Right ventricle myocardium inferior (tissue), 1 donor: ENCODE measurements around the gene SMU1. TPM values are rescaled to one million over a fixed set of nuclear protein-coding genes. Genes with fewer than 3 reads are reported as not detected.

ENCODE experiments used
- ATAC-seq: fragments of 200-7000 bp; cut with Tn5 transposase; one replicate; pipeline ENCODE4 v1.9.1; 2020; ENCODE audit warnings: mild to moderate bottlenecking, moderate library complexity
- DNase-seq: peaks from one replicate; pipeline ENCODE4 v3.0.0; 2021; ENCODE audit errors: missing footprints
- intact Hi-C: fragments of 100-400 bp; cut with DNase I; formaldehyde crosslinking; loops from one replicate; pipeline ENCODE4 v1.11.0; 2022
- total RNA-seq: library from RNA; stranded (reverse); fragmentation: NEBNext Ultra II Directional; extraction: Animal tissue kit (Norgen Biotek cat#: 25700); gene quantifications from one replicate; pipeline ENCODE4 v1.2.1, GENCODE V29; 2021
- donor health status: DM: no; HTN: yes; CAD: no; lungs with severe emphysema.

SMU1 gene
- total RNA-seq, 1 donor from 2014 or later: 15.2 TPM

DNA sequence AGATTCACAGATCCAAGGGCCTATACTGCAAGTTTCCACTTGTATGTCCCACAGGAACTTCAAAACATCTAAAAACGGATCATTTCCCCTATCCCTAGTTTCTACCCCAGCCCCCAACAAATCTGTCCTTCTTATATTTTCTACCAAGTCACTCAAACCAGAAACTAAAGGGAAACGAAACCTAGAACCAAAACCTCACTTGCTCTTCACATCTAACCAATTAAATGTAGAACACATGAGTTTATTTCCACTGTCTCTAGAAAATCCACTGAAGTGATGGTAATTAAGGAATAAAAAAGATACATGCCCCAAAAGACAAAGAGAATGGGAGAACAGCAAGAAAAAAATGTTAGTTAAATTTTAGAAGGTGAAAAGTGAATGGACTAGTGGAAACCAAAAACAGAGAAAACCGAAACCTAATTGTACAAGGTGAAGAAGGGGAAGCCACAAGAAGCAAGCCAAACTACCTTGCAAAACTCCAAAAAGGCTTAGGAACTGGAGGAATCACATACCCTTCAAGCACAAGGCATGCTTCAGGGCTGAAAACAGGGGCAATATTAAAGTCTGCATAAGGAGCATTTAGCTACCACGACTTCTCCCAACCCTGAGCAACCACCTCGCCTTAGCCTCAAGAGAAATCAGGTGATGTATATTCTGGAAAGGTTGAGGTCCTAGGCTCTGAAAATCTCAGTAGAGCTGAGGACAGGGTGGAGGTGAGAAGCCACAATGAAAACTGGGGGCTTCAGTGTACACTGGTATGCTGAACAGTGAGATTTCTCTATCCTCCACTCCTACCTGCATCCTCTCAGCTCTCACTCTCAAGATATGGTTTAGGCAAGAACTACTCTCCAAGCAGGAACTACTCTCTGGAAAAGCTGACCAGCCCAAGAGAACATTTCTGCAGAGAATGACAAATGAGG, 11.1 kb downstream of the SMU1 start:
- ATAC-seq (no peak), DNase-seq (no peak)
- intact Hi-C loops: no loop called here

DNA sequence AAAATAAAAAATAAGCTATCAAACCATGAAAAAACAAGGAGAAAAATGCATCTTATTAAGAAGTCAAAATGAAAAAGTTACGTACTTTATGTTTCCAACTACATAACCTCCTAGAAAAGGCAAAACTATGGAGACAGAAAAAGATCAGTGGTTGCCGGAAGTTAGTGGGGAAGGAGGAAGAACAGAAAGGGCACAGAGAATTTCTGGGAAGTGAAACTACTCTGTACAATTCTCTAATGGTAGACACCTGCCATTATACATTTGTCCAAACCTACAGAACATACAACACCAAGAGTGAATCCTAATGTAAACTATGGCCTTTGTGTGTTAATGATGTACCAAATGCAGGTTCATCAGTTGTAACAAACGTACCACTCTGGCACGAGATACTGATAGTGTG, 25.3 kb downstream of the SMU1 start:
- intact Hi-C loops: no loop called here
- ATAC-seq: no peak

DNA sequence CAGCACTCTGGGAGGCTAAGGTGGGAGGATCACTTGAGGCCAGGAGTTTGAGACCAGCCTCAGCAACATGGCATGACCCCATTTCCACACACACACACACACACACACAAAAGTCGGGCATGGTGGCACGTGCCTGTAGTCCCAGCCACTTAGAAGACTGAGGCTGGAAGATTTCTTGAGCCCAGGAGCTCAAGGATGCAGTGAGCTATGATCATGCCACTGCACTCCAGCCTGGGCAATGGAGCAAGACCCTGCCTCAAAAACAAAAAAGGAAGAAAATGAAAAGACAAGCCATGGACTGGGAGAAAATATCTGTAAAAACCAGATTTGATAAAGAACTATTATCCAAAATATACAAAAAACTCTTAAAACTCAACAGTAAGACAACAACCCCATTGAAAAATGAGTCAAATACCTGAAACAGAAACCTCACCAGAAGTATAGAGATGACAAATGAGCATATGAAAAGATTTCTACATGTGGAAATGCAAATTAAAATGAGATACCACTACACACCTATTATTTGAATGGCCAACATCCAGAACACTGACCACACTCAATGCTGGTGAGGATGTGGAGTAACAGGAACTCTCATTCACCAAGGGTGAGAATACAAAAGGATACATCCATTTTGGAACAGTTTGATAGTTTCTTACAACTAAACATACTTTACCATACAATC, 26.7 kb downstream of the SMU1 start:
- ATAC-seq (no peak), DNase-seq (no peak)
- intact Hi-C loops: no loop called here

More for the DNA sequence above, 25.3 kb downstream of the SMU1 start:
- DNase-seq: no peak

DNA sequence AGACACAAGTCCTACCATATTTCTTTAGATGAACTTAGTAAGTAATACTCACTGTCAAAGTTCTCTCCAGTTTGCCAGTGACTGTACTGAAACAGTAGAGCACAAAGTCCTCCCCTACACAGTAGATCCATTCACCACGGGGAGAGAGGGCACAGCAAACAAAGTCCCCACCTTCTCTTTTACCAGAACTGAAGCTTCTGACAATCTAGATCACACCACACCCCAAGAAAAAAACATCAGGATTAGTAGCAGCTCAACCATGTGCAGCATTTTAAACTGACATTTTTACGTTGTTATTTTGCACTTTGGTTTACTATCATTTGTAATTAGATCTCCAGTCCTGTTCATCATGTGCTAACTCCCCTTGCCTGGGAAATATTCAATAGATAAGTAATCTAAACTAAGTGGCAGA, 28.4 kb downstream of the SMU1 start:
- intact Hi-C loops: no loop called here
- no peak for ATAC-seq

DNA sequence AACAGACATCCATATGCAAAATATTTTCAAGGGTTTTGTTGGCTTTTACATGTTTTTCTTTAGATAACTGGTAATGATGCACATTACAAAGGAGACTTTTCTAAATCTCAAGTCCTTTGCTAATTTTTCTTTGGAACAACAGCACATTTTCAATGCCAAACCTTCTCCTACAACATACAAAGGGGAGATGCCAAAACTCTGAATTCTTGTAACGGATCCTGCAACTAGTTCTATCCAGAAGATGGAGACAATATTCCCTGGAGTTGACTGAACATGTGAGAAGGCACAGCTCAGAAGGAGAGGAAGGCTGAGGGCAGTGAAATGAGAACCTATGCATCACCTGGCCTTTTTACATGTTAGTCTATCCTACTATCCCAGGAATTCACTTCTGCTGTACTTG, 30.4 kb downstream of the SMU1 start:
- intact Hi-C loops: no loop called here
- no peak for ATAC-seq
- no peak for DNase-seq

More for the DNA sequence above, 28.4 kb downstream of the SMU1 start:
- DNase-seq: no peak

DNA sequence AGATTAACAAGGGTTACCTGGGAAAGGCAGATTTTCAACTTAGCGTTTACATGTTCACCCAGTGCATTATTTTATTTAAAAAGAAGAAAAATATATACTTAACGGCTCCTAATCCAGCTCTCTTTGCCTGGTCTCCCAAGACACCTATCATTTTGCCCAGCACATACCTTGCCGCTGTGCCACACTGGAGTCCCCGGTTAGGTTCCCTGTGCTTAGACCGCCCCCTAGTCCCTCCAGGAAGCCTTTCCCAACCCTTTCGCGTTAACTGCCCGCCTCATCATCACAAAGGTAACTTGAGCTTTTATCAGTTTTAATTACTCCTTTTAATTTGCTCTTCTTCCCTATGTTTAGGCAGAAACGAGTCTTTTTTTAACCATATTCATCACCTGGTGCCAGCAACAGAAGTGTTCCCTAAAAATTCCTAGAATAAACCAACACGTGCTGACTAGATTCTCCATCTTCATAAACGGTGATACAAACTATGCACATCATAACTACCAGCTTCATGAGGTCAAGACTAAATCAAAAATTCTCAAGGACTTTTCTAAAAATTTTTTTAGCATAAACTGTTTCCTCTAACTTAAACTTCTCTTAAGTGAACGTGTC, 31.7 kb downstream of the SMU1 start:
- intact Hi-C loops: loop anchor here (2.0 kb wide), 1 partner anchor 32 kb away; the partner anchor contains the start of gene SMU1
- ATAC-seq (peak; percentile 34), DNase-seq (no peak)

DNA sequence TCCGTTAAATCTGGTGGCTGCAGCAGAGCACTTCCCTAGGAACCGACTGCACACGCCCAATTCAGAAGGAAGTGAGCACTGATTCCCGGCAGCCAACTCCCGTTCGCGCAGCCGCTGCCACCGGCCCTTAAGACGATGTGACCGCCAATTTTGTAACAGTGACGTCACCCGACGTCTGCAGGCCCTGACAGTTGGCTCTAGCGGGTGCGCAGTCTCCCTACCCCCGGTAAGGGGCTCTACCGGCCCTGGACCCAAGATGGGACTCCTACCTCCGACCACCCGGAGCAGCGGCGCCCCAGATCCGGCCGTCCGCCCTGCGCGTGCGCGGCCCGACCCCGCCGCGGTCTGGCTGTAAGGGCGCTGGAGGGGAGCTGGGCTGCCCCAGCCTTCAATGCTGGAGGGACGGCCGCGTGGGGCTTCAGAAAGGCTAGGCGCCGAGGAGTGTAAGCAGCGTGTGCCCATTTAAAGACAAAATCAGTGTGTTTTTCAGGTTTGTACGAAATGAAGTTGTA, 32.3 kb downstream of the SMU1 start:
- ATAC-seq (peak; percentile 93), DNase-seq (peak; percentile 96)
- intact Hi-C loops: loop anchor here (2.0 kb wide), 1 partner anchor 33 kb away; the partner anchor contains the start of gene SMU1

DNA sequence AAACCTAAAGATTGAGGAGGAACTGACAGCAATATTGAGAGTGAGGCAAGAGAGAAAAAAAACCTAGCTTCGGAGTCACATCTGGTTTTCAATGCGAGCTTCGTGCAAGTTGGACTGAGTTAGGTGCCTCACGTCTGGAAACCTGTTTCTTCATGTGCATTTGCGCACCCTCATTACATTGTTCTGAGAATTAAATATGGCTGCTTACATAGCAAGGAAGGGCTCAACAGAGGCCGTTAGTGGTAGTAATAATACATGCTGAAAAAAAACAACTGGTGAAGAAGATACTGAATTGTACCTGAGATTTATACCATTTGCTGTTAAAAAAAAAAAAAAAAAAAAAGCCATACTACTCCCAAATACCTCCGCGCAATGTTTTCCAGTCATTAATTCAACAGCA, 32.8 kb downstream of the SMU1 start:
- no peak for ATAC-seq
- no peak for DNase-seq
- intact Hi-C loops: loop anchor here (2.0 kb wide), 1 partner anchor 33 kb away; the partner anchor contains the start of gene SMU1

DNA sequence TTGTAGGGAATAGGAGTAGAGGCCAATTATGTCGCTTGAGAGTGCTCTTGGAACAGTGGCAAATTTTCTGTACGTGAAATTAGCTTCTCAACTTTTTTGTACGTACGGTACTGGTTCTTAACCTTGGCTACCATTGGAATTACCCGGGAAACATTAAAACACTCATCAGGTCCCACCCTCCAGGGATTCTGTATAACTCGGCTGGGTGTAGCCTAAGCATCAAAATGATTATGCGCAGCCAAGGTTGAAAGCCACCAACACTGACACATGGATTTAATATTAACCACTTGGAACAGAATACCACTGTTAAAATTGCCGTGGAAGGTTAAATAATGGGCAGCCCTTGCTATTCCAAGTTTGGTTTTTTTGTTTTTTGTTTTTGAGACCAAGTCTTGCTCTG, 34.0 kb downstream of the SMU1 start:
- intact Hi-C loops: no loop called here
- no peak for ATAC-seq

DNA sequence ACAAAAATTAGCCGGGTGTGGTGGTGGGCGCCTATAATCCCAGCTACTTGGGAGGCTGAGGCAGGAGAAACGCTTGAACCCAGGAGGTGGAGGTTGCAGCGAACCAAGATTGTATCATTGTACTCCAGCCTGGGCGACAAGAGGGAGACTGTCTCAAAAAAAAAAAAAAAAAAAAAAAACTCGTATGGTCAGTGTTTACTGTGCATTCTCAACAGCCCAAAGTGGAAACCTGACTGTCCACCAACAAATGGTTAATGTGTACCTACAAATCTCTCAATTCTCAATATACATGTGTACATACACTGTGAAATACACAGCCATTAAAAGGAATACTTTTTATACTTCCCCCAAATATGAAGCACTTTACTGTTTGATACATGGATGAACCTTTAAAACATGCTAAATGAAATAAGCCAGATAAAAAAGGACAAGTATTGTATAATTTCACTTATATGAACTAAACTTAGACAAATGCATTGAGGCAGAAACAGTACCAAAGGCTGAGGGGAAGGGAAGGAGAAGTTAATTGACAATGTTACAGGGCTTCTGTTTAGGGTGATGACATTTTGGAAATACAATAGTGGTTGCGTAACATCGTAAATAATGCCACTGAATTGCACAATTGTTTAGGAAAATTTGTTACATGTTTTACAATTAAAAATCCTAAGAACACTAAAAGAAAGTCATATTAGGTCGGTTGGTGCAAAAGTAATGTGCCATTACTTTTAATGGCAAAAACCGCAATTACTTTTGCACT, 34.9 kb downstream of the SMU1 start:
- intact Hi-C loops: no loop called here
- DNase-seq (no peak), ATAC-seq (no peak)

More for the DNA sequence above, 34.0 kb downstream of the SMU1 start:
- no peak for DNase-seq

DNA sequence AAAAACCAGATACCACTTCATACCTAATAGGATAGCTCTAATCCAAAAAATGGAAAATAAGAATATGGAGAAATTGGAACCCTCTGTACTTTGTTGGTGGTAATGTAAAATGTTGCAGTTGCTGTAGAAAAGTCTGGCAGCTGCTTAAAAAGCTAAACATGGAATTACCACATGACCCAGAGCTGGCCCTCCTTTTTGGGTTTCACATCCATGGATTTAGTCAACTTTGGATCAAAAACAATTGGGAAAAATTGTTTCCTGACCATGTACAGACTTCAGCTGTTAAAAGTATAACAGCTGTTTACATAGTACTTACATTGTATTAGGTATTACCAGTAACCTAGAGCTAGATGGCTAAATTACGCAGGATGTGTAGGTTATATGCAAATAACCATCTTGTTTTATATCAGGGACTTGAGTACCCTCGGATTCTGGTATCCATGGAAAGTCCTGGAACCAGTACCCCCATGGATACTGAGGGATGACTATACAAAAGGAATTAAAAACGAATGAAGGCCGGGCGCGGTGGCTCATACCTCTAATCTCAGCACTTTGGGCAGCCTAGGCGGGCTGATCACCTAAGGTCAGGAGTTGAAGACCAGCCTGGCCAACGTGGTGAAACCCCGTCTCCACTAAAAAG, 35.6 kb downstream of the SMU1 start:
- intact Hi-C loops: no loop called here
- DNase-seq (no peak), ATAC-seq (no peak)

DNA sequence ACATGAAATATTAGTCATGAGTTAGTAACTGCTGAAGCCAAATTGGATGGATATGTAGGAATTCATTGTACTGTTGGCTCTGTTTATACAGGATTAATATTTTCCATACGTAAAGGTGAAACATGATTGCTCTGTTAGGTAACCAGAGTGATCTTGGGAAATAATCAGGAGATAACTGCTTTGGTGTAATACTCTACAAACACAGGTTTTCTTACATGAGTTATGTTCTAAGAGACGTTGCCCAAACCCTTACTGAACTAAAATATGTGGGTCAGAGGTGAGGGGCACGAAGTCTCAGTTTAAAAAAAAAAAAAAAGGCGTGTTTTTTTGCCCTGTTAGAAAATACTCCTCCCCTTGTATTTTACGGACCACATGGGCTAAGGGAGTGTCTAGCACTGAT, 43.6 kb downstream of the SMU1 start:
- no peak for DNase-seq
- intact Hi-C loops: no loop called here
- no peak for ATAC-seq

DNA sequence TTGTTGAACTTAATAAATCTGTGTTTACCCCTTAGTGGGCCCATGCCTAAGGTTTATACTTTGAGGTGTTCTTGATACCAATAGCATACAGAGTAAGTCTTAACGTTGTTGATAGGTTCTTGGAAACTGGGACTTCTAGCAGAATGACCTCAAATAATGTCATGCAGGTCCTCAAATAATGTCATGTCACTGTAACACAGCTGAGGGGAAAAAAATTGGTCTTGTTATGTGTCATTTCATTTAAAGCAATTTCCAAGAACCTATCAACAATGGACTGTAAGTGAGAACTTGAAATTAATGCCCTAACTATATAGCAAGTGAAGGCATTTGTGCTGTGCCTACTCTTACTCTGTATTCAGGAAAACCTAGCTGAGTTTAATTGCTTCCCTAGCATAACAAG, 44.2 kb downstream of the SMU1 start:
- intact Hi-C loops: no loop called here
- DNase-seq (no peak), ATAC-seq (no peak)

DNA sequence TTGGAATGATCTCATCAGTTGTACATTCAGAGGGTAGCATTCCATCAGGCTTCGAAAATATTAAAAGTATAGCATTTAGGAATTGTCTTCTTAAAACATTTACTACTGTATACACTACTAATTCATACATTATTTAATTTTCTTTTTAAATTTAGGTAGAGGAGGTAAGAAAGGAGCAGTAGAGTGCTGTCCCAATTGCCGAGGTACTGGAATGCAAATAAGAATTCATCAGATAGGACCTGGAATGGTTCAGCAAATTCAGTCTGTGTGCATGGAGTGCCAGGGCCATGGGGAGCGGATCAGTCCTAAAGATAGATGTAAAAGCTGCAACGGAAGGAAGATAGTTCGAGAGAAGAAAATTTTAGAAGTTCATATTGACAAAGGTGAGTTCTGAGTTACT, 46.2 kb downstream of the SMU1 start:
- ATAC-seq: no peak
- no peak for DNase-seq
- intact Hi-C loops: no loop called here

DNA sequence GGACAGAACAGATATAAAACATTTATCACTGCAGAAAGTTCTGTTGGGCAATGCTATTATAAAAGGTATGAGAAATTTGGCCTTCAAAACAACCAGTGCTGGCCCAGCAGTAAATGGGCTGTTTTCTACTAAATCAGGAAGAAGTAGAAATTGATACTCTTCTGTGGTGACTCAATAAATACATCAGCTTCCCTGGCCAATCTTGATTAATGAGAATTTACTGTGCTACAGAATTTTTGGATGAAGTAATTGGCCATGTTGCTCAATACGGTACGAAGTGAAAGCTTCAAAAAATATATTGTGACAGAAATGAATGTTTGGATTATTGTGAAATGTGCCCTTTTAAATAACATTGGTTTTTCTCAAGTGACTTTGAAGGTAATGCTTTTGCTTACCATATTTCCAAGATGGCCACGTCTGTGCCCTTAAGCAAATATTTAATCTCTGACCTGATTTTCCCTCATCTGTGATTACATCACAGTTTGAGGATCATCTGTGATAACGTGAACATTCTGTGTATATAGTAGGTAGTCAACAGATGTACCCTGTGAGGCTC, 47.2 kb downstream of the SMU1 start:
- DNase-seq (no peak), ATAC-seq (no peak)
- intact Hi-C loops: loop anchor here (5.0 kb wide), 1 partner anchor 43 kb away; no protein-coding TSS in a partner anchor

DNA sequence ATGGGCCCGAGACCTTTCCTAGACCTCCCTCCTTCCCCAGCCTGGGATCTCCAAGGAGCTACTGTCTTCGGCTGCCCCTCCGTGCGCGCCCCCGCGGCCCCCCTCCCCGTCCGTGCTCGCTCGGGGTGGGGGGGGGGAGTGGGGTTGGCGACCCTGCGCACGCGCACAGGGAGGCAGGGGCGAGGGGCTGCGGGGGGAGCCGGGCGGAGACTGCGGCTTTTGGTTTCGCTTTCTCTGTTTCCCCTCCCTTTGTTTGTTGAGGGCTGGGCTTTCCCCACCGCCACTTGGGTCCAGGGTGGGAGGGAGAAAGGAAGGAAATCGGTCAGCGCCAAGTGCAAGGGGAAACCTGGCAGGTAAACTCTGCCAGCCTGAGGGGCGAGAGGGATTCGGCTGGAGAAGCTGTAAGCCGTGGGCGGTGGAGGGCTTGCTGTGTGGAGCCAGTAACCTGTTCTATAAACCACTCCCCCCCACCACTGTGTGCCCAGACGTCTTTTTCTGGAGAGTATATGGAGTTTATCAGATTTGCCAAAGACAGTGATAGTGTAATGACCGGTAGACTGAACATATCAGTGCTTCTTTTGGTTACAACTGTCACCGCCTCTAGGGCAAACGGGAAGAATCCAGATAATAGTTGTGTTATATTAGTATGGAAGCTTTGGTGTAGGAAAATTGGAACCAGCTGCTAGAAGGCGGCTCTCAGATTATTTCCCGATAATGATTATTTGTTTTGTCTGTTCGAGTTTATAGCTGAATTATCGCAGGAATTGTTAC, 50.7 kb downstream of the SMU1 start:
- ATAC-seq (peak; percentile 54), DNase-seq (peak; percentile 78)
- intact Hi-C loops: loop anchor here (5.0 kb wide), 1 partner anchor 47 kb away; no protein-coding TSS in a partner anchor
